ENCODE results near the gene GPC1.

GPC1 gene

GRCh38 chr2:240426845-240427721 lies 8.4 kb upstream of the GPC1 start:
- H3K27ac Mint-ChIP-seq: peak overlapping the region; percentile 56

GRCh38 chr2:240427729-240428128 lies 7.7 kb upstream of the GPC1 start:
- H3K4me1 Mint-ChIP-seq (ENCODE audit: low read depth): peaks cover 19% of the 10 kb centered on the region
- H3K4me3 Mint-ChIP-seq: peak overlapping the region; percentile 32
- DNase-seq (ENCODE audit: low spot score): peak; percentile 38
- peak overlapping the region; percentile 56 for H3K27ac Mint-ChIP-seq
- peaks cover 21% of the 10 kb centered on the region for H3K9me3 Mint-ChIP-seq
- no peaks in the 10 kb centered on the region for H3K36me3 Mint-ChIP-seq (ENCODE audit: low read depth)
- no peaks in the 10 kb centered on the region for H3K27me3 Mint-ChIP-seq (ENCODE audit: low read depth)

More at GRCh38 chr2:240426845-240427721, 8.4 kb upstream of the GPC1 start:
- Mint-ChIP-seq H3K4me1 (ENCODE audit: low read depth) (peaks cover 18% of the 10 kb centered on the region), H3K27me3 (ENCODE audit: low read depth) (no peaks in the 10 kb centered on the region), H3K36me3 (ENCODE audit: low read depth) (no peaks in the 10 kb centered on the region), H3K9me3 (peaks cover 27% of the 10 kb centered on the region), H3K4me3 (peak overlapping the region; percentile 39)
- peak; percentile 60 for DNase-seq (ENCODE audit: low spot score)

- Mint-ChIP-seq H3K4me1 (ENCODE audit: low read depth) (peaks cover 19% of the 10 kb centered on the region), H3K27me3 (ENCODE audit: low read depth) (no peaks in the 10 kb centered on the region), H3K4me3 (peak overlapping the region; percentile 32), H3K27ac (no peak overlapping the region), H3K9me3 (peaks cover 18% of the 10 kb centered on the region), H3K36me3 (ENCODE audit: low read depth) (no peaks in the 10 kb centered on the region)
- peak; percentile 44 for DNase-seq (ENCODE audit: low spot score)
Measured at GRCh38 chr2:240428245-240428644, 7.2 kb upstream of the GPC1 start.

GRCh38 chr2:240429341-240429871 lies 6.1 kb upstream of the GPC1 start:
- no peaks in the 10 kb centered on the region for H3K36me3 Mint-ChIP-seq (ENCODE audit: low read depth)
- H3K27ac Mint-ChIP-seq: no peak overlapping the region
- DNase-seq (ENCODE audit: low spot score): no peak
- H3K4me1 Mint-ChIP-seq (ENCODE audit: low read depth): peaks cover 25% of the 10 kb centered on the region
- H3K4me3 Mint-ChIP-seq: no peak overlapping the region
- H3K27me3 Mint-ChIP-seq (ENCODE audit: low read depth): no peaks in the 10 kb centered on the region
- H3K9me3 Mint-ChIP-seq: peaks cover 14% of the 10 kb centered on the region

- Mint-ChIP-seq H3K4me1 (ENCODE audit: low read depth) (peaks cover 28% of the 10 kb centered on the region), H3K4me3 (no peak overlapping the region), H3K9me3 (peaks cover 14% of the 10 kb centered on the region), H3K27ac (no peak overlapping the region), H3K27me3 (ENCODE audit: low read depth) (no peaks in the 10 kb centered on the region), H3K36me3 (ENCODE audit: low read depth) (no peaks in the 10 kb centered on the region)
- DNase-seq (ENCODE audit: low spot score): no peak
Measured at GRCh38 chr2:240429872-240430491, 5.5 kb upstream of the GPC1 start.

- H3K4me3 Mint-ChIP-seq: no peak overlapping the region
- peaks cover 28% of the 10 kb centered on the region for H3K4me1 Mint-ChIP-seq (ENCODE audit: low read depth)
- no peaks in the 10 kb centered on the region for H3K27me3 Mint-ChIP-seq (ENCODE audit: low read depth)
- H3K36me3 Mint-ChIP-seq (ENCODE audit: low read depth): no peaks in the 10 kb centered on the region
- no peak for DNase-seq (ENCODE audit: low spot score)
- no peak overlapping the region for H3K27ac Mint-ChIP-seq
- H3K9me3 Mint-ChIP-seq: peaks cover 12% of the 10 kb centered on the region
Measured at GRCh38 chr2:240430595-240430994, 4.9 kb upstream of the GPC1 start.

- Mint-ChIP-seq H3K27me3 (ENCODE audit: low read depth) (no peaks in the 10 kb centered on the region), H3K4me1 (ENCODE audit: low read depth) (peaks cover 28% of the 10 kb centered on the region), H3K27ac (no peak overlapping the region), H3K4me3 (no peak overlapping the region), H3K36me3 (ENCODE audit: low read depth) (no peaks in the 10 kb centered on the region), H3K9me3 (peaks cover 5% of the 10 kb centered on the region)
- no peak for DNase-seq (ENCODE audit: low spot score)
Measured at GRCh38 chr2:240431271-240431660, 4.2 kb upstream of the GPC1 start.

GRCh38 chr2:240431661-240432424 lies 3.6 kb upstream of the GPC1 start:
- H3K9me3 Mint-ChIP-seq: no peaks in the 10 kb centered on the region
- peaks cover 1% of the 10 kb centered on the region for H3K27me3 Mint-ChIP-seq (ENCODE audit: low read depth)
- H3K36me3 Mint-ChIP-seq (ENCODE audit: low read depth): no peaks in the 10 kb centered on the region
- H3K4me3 Mint-ChIP-seq: no peak overlapping the region
- H3K27ac Mint-ChIP-seq: no peak overlapping the region
- no peak for DNase-seq (ENCODE audit: low spot score)
- peaks cover 23% of the 10 kb centered on the region for H3K4me1 Mint-ChIP-seq (ENCODE audit: low read depth)

- H3K27me3 Mint-ChIP-seq (ENCODE audit: low read depth): peaks cover 7% of the 10 kb centered on the region
- H3K36me3 Mint-ChIP-seq (ENCODE audit: low read depth): no peaks in the 10 kb centered on the region
- no peaks in the 10 kb centered on the region for H3K9me3 Mint-ChIP-seq
- H3K4me1 Mint-ChIP-seq (ENCODE audit: low read depth): peaks cover 20% of the 10 kb centered on the region
- no peak overlapping the region for H3K4me3 Mint-ChIP-seq
- H3K27ac Mint-ChIP-seq: no peak overlapping the region
- DNase-seq (ENCODE audit: low spot score): no peak
Measured at GRCh38 chr2:240432430-240432819, 3.0 kb upstream of the GPC1 start.

- peaks cover 14% of the 10 kb centered on the region for H3K4me1 Mint-ChIP-seq (ENCODE audit: low read depth)
- H3K9me3 Mint-ChIP-seq: no peaks in the 10 kb centered on the region
- DNase-seq (ENCODE audit: low spot score): no peak
- peak overlapping the region; percentile 27 for H3K4me3 Mint-ChIP-seq
- H3K27ac Mint-ChIP-seq: no peak overlapping the region
- H3K27me3 Mint-ChIP-seq (ENCODE audit: low read depth): peaks cover 14% of the 10 kb centered on the region
- H3K36me3 Mint-ChIP-seq (ENCODE audit: low read depth): no peaks in the 10 kb centered on the region
Measured at GRCh38 chr2:240432820-240433801, 2.4 kb upstream of the GPC1 start.

- DNase-seq (ENCODE audit: low spot score): peak; percentile 55
- Mint-ChIP-seq H3K27ac (peak overlapping the region; percentile 87), H3K4me1 (ENCODE audit: low read depth) (peaks cover 12% of the 10 kb centered on the region), H3K9me3 (no peaks in the 10 kb centered on the region), H3K4me3 (peak overlapping the region; percentile 89), H3K27me3 (ENCODE audit: low read depth) (peaks cover 15% of the 10 kb centered on the region), H3K36me3 (ENCODE audit: low read depth) (no peaks in the 10 kb centered on the region)
Measured at GRCh38 chr2:240433973-240434727, 1.3 kb upstream of the GPC1 start.

- DNase-seq (ENCODE audit: low spot score): peak; percentile 88
- Mint-ChIP-seq H3K9me3 (no peaks in the 10 kb centered on the region), H3K36me3 (ENCODE audit: low read depth) (no peaks in the 10 kb centered on the region), H3K4me3 (peak overlapping the region; percentile 89), H3K27ac (peak overlapping the region; percentile 87), H3K4me1 (ENCODE audit: low read depth) (peaks cover 12% of the 10 kb centered on the region), H3K27me3 (ENCODE audit: low read depth) (peaks cover 15% of the 10 kb centered on the region)
Measured at GRCh38 chr2:240434728-240435456, 571 bp upstream of the GPC1 start.

Measured in T-helper 2 cell treated with Interferon-gamma antibody and Interleukin-4, amounts not matched to agents 5 μg/mL and 100 μg/mL, for 36 hours (primary cell).